NCI-H226 (cell line): ENCODE measurements around the gene OPA3.

Experiments used
- DNase-seq: peaks from one replicate; pipeline ENCODE4 v3.0.0-alpha.2; 2015

Gene OPA3

DNA sequence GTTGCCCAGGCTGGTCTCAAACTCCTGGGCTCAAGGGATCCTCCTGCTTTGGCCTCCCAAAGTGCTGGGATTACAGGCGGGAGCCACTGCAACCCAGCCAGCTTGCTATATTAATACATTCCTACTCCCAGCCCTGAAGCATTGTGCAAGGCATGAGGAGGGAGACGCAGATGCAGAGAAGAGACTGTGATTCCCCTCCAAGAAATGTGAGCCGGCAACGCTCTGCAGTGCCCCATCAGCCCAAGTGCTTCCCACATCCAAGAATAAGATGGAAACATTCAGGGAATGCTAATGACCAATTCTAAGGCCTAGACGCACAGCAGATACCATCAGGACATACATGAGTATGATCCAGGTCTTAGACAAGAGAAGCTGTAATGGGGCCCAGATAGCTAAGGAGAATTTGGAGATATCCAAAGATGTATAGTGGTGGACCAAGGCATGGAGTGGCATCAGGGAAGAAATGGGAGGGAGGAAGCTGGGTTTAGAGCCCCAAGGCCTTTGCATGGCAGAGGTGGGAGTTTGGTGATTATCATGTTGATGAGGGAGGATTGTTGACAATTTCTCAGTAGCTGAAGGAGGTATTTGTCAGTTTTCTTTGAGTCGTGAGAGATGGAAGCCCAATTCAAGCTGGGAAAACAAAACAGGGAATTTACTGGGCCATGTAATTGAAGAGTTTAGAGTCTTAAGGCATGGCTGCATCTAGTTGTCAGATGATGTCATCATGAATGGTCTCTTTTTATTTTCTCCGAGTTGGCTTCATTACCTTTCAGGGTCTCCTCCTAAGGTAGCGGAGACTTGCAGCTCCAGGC lies 83.5 kb downstream of the OPA3 start:
- DNase-seq, result no peak

DNA sequence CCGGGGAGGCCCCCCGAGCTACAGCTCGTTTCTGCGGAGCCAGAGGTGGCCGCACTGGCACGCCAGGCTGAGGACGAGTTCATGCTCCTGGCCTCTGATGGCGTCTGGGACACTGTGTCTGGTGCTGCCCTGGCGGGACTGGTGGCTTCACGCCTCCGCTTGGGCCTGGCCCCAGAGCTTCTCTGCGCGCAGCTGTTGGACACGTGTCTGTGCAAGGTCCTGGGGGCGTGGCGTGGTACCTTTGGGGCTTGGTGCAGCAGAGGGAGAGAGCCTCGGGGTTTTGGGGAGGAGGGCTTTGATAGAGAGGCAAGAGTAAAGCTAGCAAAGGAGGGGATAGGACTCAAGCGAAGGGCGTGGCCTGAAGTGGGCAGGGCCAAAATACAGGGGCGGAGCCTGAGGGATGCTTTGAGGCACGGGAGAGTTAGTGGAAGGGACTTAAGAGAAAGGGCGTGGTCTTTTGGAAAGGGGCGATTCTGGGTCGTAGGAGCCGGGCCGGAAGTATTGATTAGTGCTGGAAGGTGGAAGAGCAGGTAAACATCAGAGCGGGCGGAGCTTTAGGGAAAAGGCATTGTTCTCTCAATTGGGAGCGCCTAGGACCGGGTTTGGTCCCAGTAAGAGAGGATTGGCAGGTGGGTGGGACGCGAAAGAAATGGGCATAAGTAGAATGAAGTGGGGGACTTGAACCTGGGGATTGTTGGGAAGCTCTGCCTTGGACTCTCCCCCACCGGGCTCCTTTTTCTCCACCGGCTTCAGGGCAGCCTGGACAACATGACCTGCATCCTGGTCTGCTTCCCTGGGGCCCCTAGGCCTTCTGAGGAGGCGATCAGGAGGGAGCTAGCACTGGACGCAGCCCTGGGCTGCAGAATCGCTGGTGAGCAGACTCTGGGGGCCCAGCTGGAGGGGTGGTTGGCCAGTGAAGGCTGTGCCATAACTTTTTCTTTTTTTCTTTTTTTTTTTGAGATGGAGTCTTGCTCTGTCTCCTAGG lies 85.1 kb downstream of the OPA3 start:
- no peak for DNase-seq

DNA sequence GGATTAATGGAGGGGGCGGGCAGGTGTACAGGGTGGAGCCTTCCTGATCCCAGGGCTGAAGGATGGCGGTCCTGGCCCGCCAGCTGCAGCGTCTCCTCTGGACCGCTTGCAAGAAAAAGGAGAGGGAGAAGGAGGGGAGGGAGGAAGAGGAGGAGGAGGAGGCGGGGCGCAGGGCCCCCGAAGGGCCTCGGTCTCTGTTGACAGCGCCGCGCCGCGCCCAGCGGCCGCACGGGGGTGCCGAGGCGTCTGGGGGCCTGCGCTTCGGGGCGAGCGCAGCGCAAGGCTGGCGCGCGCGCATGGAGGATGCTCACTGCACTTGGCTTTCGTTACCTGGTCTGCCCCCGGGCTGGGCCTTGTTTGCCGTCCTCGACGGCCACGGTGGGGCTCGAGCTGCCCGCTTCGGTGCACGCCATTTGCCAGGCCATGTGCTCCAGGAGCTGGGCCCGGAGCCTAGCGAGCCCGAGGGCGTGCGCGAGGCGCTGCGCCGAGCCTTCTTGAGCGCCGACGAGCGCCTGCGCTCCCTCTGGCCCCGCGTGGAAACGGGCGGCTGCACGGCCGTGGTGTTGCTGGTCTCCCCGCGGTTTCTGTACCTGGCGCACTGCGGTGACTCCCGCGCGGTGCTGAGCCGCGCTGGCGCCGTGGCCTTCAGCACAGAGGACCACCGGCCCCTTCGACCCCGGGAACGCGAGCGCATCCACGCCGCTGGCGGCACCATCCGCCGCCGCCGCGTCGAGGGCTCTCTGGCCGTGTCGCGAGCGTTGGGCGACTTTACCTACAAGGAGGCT lies 86.0 kb downstream of the OPA3 start, which contains the start of gene PPM1N:
PPM1N (plus strand) TSS at position 33 of the 785 bp plus-strand sequence; CDS start at position 63, 30 bp downstream.
- peak; percentile 23 for DNase-seq

DNA sequence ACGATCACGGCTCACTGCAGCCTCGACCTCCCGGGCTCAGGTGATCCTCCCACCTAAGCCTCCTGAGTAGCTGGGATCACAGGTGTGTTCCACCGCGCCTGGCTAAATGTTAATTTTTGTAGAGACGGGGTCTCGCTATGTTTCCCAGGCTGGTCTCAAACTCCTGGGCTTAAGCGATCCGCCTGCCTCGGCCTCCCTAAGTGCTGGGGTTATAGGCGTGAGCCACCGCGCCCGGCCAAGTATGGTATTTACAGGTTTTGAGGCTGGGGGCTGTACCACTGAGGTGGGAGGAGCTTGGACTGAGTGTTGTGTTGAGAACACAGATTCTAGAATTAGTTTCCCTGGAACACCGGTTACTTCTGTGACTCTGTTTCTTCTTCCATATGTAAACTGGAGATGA lies 86.8 kb downstream of the OPA3 start:
- DNase-seq, result no peak

DNA sequence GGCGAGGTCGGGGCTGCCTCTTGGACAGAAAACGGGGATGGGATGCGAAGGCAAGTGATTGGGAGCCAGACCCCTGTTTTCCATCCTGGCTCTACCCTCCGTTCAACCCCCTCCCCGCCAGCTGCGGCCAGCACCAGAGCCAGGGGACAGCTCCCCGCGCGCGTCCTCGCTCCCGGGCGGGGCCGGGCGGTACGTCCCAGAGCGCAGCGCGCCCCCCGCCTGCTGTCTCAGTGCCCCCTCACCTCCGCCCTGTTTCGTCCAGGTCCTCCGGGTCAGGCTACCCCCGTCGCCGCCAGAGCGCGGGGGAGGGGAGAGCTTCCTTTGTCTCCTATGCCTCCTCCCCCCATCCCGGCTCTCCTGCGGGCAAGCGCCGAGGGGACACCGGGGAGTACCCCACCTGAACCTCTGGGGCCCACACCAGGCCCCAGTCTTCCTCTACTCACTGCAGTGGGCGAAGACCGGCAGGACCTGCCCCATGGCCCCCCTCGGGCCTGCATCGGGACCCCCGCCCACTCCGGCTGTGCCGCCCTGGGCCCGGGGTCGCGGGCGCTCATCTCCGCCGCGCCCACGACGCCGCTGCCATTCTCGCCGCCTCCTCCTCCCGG lies 88.2 kb downstream of the OPA3 start:
- no peak for DNase-seq

DNA sequence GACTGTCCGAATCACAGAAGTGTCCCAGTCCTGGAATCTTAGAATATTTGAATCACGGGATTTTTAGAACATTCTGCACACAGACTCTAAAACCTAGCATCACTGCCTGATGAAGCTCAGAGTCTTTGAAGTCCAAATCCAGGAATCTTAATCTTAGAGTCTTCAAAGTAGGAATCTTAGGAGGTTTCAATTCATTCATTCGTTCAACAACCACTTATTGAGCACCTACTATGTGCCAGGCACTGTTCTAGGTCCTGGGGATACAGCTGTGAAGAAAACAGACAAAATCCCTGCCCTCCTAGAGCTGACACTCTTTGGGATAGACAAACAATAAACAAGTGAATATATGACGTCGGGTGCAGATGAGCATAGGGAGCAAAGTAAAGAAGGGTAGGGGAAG lies 89.4 kb downstream of the OPA3 start:
- DNase-seq, result no peak

DNA sequence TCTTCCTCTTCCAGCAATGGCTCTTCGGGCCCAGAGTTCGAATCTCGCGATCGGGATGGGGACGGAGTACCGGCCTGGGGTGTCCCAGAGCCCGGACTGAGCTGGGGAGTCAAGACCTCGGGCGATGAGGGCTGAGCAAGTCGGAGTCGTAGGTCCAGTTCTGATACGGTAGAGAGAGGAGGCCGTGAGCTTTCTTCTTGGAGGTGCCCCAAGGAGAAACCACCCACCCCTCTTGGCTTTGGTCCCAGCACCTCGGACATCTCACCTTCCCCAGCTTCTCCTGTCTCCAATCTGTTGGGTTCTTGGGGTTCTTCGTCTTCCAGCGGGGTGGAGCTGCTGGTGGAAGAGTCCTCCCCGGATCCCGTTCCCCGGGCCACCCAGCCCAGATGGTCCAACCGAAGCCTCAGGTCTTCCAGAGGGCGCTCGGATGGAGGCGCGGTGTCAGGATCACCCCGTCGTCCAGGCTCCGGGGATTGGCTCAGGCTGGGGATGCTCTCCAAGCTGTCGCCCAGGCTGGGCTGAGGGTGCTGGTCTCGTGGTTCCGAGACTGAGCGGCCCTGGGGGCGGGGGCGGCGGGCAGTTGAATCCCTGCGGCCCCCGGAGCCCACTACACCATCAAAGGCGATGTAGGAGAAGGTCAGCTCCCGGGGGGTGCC lies 90.2 kb downstream of the OPA3 start:
- DNase-seq, result no peak

DNA sequence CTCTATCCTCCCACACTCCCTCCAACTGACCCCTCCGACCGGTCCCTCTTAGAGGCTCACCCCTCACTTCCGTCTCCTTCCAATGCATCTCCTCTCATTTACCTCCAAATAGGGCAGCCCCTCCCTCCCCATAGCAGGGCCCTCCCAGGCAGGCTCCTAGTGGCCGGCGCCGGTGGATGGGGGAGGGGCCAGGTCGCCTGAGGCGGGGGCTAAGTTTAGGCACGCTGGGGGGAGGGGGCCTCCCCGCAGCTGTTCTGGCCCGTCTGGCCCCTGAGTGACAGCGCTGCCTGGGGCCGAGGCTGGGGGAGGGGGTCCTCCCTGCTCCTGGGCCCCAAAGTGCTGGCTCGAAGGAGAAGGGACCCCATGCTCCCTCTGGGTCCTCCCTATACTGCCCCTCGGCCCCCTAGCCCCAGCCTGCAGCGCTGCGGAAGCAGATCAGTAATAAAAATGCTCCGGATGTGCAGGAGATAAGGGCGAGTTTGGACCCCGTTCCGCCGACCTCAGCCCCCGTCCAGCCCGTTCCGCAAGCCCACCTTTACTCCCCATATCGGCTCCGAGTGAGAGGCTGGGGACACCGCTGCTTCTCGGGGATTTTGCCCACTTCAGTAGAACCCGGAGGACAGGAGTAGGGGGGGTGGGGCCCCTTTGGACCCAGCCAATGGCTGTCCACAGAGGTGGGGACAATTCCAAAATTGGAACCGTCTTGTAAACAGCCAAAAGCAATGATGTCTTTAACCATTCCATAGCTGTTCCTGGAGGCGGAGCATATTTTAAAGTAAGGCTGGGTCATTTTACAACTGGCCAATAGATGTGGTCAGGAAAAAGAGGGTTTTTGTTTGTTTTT lies 91.8 kb downstream of the OPA3 start:
- no peak for DNase-seq

DNA sequence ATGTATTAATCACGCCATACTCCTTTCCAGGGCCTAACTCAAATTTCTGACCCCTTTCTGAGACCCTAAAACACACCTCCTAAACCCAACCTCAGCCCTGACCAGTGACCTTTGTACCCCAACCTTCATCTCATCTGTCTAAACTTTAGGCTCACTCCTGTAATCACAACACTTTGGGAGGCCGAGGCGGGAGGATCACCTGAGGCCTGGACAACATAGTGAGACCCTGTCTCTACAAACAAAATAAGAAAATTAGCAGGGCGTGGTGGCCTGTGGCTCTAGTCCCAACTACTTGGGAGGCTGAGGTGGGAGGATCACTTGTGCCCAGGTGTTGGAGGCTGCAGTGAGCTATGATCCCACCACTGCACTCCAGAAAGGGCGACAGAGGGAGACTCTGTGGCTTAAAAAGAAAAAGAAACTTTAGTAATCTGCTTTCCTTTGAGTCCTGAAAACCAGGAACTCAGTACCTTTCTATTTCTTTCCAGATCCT lies 92.4 kb downstream of the OPA3 start:
- no peak for DNase-seq

DNA sequence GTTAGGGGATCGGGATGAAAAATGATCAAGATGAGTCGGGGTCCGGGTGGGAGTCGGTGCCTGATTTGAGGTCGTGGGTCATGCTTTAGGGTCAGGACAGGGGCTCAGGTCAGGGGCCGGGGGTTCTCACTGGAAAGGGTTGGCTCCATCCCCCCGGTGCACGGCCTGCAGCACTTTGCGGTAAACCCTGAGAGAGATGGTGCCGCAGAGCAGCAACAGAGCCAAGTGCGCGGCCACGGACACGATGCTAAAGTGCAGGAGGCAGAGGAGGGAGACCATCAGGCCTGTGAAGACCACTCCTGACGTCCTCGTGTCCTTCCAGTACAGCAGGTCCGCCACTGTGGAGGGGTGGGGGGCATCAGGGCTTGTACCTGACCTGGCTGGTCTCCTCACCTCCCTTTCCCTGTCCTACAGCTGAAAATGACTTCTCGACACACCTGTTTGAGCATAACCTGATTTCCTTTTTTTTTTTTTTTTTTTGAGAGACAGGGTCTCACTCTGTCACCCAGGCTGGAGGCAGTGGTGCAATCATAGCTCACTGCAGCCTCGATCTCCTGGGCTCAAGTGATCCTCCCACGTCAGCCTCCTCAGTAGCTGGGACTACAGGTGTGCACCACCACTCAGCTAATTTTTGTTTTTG lies 95.3 kb downstream of the OPA3 start:
- no peak for DNase-seq

DNA sequence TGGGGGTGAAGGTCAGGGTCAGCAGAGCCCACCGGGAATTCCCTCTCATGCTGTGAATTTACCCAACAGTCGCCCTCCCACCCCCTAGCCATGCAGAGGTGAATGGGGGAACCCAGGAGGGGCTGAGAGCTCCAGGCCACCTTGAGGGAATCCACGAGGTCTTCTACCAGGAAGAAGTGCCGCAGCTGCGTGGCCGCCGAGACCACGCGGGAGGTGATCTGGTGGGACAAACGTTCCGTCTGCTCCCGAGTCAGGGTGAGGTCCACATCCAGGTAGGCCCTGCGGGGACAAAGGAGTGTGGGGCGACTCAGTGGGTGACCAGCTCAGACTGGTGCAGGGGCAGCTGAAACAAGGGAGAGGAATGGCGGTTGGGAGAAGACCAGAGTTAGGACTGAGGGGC lies 95.9 kb downstream of the OPA3 start:
- DNase-seq, result no peak

DNA sequence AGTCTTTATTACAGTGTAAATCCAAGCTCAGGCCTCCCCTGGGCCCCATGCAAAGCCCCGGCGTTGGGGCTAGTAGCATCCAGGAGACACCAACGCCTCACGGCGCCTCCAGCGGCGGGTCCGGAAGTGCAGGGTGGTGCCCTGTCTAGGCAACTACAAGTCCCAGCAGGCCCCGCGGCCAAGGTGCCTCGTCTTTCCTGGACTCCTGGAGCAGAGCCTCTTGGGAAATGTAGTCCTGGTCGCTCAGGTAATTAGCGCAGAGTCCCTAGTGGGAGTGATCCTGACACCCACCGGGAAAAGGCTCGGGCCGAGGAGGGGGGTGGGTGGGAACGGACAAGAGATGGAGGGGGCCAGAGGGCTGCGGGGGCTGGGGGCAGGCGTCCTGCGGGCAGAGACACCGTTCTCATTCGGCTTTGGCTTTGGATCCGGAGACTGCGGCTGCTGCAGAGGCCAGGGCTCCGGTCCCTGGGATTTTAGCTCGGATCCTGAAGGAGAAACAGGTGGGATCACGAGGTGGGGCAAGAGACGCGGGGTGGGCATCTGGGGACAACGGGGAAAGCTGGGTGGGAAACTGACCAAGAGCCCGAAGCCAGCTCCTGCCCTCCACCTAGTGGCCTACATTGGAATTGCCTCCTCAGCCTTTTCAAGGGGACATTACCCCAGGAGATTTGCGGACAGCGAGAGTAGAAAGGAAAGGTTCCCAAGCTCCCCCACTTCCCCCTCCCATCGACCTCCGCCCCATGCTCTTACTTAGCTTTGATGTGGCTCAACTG lies 99.1 kb downstream of the OPA3 start:
- DNase-seq, result peak; percentile 88

DNA sequence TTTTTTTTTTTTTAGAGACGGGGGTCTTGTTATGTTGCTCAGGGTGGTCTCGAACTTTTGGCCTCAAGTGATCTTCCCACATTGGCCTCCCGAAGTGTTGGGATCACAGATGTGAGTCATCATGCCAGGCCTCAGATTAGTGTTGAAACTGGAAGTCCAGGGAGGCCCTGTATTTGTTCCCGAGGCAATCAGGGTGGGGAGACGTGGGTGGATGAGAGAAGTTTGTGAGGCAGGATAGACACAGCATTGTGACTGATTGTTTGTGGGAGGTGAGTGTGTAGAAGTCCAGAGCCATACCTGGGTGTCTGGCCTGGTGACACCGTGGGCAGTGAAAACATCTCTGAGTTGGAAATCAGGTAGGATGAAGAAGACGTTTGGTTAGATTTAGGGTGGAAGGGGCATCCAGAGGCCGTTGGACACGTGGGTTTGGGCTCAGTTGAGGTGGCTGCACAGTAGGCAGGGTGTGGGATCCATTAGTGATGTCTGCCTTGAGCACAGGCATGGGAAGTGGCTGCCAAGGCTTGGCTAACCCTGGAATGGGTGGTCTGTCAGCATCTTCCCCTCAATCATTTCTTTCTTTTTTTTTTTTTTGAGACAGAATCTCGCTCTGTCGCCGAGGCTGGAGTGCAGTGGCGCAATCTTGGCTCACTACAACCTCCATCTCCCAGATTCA lies 100.2 kb downstream of the OPA3 start:
- DNase-seq, result no peak

DNA sequence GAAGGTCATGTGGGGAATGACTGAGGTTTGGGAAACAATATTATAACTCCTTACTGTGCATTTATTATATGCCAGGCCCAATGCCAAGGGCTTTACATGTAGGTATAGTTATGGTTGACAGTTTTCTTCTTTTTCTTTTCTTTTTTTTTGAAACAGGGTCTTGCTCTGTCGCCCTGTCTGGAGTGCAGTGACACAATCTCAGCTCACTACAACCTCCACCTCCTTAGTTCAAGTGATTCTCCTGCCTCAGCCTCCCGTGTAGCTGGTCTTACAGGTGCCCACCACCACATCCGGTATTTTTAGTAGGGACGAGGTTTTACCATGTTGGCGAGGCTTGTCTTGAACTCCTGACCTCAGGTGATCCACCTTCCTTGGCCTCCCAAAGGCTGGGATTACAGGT lies 101.6 kb downstream of the OPA3 start:
- no peak for DNase-seq

DNA sequence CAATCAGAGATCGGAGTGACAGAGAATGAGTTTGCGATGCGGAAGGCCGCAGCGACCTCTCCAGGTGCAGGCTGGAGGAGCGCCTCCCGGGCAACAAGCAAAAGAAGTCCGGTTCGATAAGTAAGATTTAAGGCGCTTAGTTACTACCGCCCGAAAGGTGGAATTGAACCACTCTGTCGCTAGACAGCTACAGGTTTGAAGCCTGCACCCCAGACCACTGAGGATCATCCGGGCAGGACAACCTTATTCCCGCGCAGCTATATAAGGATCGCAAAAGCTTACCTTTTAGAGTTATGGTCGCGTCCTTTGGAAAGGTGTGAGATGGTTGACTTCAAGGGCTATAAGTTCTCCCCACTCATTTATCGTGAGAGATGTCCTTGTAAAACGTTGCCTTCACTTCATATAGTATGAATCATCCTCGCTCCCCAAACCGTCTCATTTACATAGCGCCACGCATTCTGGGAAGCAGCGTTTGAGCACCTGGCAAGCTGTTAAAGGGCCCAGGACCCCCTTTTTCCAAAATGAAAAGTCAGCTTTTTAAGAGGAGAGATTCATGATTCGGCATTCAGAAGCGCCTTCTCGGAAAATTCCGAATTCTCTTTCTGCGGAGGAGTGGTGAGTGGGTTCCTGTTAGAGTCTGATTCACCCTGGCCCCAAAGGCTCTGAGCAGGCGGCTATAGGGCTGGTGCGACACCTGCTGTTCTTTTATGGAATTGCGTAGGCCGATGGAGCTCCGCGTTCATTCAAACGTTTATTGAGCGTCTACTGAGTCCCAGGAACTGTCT lies 106.0 kb downstream of the OPA3 start:
- DNase-seq, result peak; percentile 85

DNA sequence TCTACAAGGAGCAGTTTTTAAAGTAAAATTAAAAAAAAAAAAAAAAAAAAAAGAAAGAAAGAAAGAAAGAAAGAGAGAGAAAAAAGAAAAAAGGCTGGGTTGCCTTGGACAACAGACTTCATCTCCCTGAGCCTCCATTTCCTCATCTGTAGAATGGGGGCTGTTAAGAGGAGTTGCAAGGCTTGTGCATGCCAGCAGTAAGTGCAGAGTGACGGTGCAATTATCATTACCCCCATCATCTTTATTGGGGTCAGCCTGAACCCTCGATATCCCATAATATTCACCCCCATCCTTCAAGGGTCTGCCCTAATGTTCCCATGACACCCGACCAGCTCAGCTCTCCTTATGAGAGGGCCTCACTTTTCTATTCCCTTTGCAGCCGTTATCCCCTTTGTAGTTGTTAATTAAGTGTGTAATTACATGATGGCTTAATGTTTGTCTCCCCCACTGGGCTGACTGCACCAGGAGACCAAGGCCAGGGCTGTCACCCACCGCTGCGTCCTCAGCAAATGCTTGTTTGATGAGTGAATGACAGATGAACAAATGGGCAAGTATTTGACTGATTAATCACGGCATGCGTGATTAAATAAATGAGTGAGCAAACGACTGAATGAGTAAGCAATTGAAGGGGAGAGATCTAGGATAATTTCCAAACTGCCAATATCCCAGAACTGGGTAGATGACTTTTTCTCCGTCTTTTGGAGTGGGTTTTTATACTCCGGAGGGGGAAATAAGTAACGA lies 106.7 kb downstream of the OPA3 start:
- no peak for DNase-seq
